HG03460 (cell line): ENCODE data around the gene DENND1B.
"Not testable (repeated sequence)": the region's sequence is repeated elsewhere in the genome, so short reads cannot be mapped to it uniquely, and the experiment has no call there.

Experiments
- ATAC-seq: cut with Tn5 transposase; IDR thresholded peaks from one replicate; pipeline ENCODE4 v1.9.1; 2021; ENCODE audit not compliant: unreplicated experiment

DENND1B gene

GRCh38 chr1:197637406-197637805 lies 137.9 kb downstream of the DENND1B start:
- no peak for ATAC-seq

- no peak for ATAC-seq
These were observed 141.7 kb downstream of the DENND1B start for GRCh38 chr1:197633447-197634078.

- ATAC-seq, result no peak
These were observed 142.6 kb downstream of the DENND1B start for GRCh38 chr1:197632651-197633050.

GRCh38 chr1:197632005-197632404 lies 143.3 kb downstream of the DENND1B start:
- no peak for ATAC-seq

GRCh38 chr1:197622371-197622770 lies 152.9 kb downstream of the DENND1B start:
- no peak for ATAC-seq

- no peak for ATAC-seq
These were observed 153.5 kb downstream of the DENND1B start for GRCh38 chr1:197621761-197622160.

GRCh38 chr1:197620714-197621163 lies 154.5 kb downstream of the DENND1B start:
- ATAC-seq, result no peak

GRCh38 chr1:197619008-197619640 lies 156.2 kb downstream of the DENND1B start:
- ATAC-seq, result no peak

GRCh38 chr1:197618061-197618460 lies 157.2 kb downstream of the DENND1B start:
- no peak for ATAC-seq

- no peak for ATAC-seq
These were observed 159.6 kb downstream of the DENND1B start for GRCh38 chr1:197615693-197616011.

GRCh38 chr1:197614916-197615692 lies 160.2 kb downstream of the DENND1B start:
- ATAC-seq, result peak; percentile 74

- ATAC-seq, result no peak
These were observed 169.0 kb downstream of the DENND1B start for GRCh38 chr1:197606168-197606845.

GRCh38 chr1:197604302-197604701 lies 171.0 kb downstream of the DENND1B start:
- no peak for ATAC-seq

GRCh38 chr1:197600751-197601150 lies 174.5 kb downstream of the DENND1B start:
- ATAC-seq, result no peak

- no peak for ATAC-seq
These were observed 175.5 kb downstream of the DENND1B start for GRCh38 chr1:197599789-197600188.

GRCh38 chr1:197598935-197599334 lies 176.3 kb downstream of the DENND1B start:
- no peak for ATAC-seq

- no peak for ATAC-seq
These were observed 179.9 kb downstream of the DENND1B start for GRCh38 chr1:197595304-197595904.

- ATAC-seq, result no peak
These were observed 184.6 kb downstream of the DENND1B start for GRCh38 chr1:197590687-197591086.

GRCh38 chr1:197585809-197586208 lies 189.5 kb downstream of the DENND1B start:
- ATAC-seq, result no peak

- ATAC-seq, result no peak
These were observed 197.7 kb downstream of the DENND1B start for GRCh38 chr1:197577580-197577979.

GRCh38 chr1:197575531-197575930 lies 199.7 kb downstream of the DENND1B start:
- ATAC-seq, result not testable (repeated sequence)
